NCI-H524 (cell line): ENCODE data around the gene CBX5.
A peak's percentile ranks its signal among the peaks of the same experiment; 100 is the strongest.
"Not testable (repeated sequence)": the region's sequence is repeated elsewhere in the genome, so short reads cannot be mapped to it uniquely, and the experiment has no call there.

Source experiments
- DNase-seq, 2 experiments: peaks; one replicate each; lab custom pipeline; 2025; lab: John Stamatoyannopoulos, UW

The CBX5 gene

DNA sequence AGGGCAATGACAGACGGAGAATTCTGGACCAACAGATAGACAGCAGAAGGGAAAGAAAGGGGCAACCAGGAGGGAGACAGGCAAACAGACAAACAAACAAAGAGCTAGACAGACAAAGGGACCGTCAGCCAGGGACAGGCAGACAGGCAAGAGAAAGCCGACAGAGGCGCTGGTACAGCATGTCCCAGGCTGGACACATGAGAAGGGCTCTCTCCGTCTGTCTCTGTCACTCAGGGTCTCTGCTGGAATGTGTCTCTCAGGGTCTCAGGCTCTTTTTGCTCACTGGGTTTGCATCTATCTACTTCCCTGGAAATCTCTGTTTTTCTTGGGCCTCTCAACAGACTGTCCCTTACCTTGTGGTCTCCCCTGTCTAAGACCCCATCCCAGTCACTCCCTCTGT lies 82.9 kb downstream of the CBX5 start:
- DNase-seq, result no peak

GRCh38 chr12:54196396-54196795 lies 83.5 kb downstream of the CBX5 start:
- no peak for DNase-seq

DNA sequence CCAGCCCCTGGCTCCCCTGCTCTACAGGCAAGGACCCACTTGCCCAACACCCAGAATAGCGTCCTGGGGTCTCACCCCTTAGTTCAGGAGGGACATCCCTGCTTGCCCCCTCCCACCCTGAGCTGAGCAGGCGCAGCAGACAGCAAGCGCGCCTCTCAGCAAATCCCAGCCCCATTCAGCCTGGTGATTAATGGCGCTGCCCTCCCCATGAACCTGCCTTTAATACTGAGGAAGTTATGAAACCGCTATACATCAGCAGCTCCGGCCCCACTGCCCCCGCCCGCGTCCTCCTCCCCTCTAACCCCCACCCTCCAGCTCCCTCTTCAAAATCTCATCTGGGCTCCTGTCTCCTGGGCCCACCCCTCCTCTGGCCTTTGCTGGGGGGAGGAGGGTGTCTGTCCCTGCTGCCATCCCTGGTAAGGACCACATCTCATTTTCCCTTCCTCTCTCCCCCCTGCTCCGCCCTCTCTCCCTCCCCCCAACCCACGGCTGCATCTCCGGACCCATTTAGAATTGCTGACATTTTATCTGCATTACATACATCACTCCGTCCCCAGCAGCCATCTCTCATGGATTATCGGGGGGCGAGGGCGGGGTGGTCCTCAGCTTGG lies 84.1 kb downstream of the CBX5 start:
- no peak for DNase-seq

DNA sequence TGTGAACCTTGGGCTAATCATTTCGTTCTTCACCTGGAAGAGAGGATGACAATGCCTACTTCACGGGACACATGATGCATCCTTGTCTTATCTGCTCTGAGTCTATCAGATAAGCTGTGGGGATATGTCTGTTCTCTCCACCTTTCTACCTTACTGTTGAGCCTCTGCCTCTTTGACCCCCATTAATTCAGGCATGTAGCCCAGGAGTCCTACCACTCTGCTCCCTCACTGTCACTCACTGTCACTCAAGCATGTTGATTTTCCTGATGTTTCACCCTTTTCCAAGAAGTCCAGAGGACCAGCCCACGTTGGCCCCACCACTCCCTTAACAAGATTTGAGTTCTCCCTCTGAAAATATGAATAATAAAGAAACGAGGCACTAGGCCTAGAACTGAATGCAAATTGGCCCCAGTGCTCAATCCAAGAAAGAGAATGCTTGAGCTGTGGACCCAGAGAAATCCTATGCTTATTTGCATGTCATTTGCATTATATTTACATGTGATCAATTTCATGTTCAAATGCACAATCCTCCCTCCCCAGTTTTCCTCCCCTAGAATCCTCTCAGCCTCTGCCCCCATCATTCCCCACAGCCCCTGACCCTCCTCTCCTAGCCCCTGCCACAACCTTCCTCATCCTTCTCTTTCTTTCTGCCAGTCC lies 84.7 kb downstream of the CBX5 start:
- DNase-seq, result no peak

DNA sequence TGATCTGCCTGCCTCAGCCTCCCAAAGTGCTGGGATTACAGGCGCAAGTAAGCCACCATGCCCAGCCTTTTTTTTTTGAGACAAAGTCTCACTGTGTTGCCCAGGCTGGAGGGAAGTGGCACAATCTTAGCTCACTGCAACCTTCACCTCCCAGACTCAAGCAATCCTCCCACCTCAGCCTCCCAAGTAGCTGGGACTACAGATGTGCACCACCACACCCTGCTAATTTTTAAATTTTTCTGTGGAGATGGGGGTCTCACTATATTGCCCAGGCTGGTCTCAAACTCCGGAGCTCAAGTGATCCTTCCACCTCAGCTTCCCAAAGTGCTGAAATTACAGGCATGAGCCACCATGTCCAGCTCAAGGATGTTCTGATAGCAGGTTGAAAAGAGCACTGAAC lies 85.3 kb downstream of the CBX5 start:
- not testable (repeated sequence) for DNase-seq

GRCh38 chr12:54193434-54193833 lies 86.5 kb downstream of the CBX5 start:
- DNase-seq, result no peak

GRCh38 chr12:54191550-54192022 lies 88.3 kb downstream of the CBX5 start:
- DNase-seq, result peak; percentile 61 to 79

GRCh38 chr12:54191126-54191525 lies 88.8 kb downstream of the CBX5 start:
- DNase-seq, result no peak

GRCh38 chr12:54189198-54189539 lies 90.8 kb downstream of the CBX5 start:
- no peak for DNase-seq

GRCh38 chr12:54187075-54187474 lies 92.8 kb downstream of the CBX5 start:
- no peak for DNase-seq

DNA sequence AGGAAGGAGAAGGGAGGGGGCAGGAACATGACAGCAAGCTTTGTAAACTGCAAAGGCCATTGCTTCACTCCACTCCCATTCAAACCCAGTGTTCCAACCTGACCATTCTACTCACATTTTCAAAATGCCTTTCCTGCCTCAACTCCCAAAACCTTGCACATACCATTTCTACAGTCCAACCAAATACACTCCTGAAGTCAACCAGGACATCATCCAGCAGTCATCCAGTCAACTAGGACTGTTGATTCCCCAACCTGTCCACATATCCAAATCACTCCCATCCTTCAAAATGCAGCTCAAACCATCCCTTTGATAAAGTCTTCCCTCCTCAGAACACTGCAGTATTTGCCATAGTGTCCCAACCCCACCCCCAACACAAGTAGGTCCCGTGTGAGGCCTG lies 94.0 kb downstream of the CBX5 start:
- DNase-seq, result no peak

GRCh38 chr12:54185297-54185696 lies 94.6 kb downstream of the CBX5 start:
- DNase-seq, result not testable (repeated sequence)

DNA sequence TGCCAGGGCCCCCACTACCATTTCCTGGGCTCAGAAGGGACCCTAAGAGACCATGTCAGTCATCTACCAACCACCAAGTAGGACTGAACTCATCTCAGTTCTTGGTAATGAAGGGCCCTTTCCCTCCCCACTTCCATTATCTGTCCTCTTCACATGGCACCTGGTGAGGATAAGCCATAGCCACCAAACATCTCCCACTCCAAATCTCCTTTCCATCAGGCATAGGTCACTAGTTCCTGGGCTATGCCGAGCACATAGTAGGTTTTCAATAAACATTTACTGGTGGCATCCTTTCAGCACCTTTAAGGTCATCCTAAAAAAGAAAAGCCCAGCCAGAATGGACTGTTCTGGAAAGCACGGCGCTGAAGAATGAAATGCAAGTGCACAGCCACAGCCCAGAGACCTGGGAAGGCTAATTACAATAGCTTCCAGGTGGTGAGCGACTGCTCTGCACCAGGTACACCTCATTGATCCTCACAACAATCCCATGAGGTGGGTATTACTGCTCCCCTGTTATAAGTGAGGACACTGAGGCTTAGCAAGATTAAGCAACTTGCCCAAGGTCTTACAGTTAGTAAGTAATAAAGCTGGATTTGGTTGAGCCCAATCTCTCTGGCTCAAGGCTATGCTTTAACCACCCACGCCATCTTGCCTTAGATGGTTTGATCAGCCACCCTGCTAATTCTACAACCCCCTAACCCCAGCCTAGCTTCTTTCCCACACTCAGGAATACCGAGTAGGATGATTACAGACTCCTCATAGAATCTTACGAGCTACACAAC lies 95.7 kb downstream of the CBX5 start:
- DNase-seq, result no peak

DNA sequence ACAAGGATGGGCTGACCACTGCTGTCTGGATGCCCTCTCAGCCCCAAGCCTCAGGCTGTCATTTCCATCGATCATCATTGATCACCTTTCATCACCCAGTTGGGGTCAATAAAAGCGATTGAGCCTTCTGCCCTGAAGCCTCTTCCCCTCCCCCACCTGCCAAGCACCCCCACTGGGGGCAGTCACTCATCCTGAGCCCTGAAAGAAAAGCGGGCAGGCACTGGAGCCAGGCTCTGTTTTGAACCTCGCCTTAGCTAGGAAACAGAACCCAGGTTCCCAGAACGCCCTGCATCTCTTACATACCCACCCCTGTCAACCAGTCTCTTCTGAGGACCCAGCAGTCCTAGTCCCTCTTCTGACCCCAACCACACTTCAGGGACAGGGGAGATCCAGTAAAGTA lies 96.9 kb downstream of the CBX5 start:
- no peak for DNase-seq

- DNase-seq, result no peak
Observed at GRCh38 chr12:54182086-54182485, 97.8 kb downstream of the CBX5 start.
